ENCODE results near the gene NOTCH2.

- TF ChIP-seq MXD1 (CRISPR knock-in tag; IDR thresholded peaks at IDR 0.05; ENCODE audit: borderline replicate concordance, poor library complexity, severe bottlenecking) (no peak), CTCF (IDR thresholded peaks at IDR 0.05 in 2 of 3, conservative IDR thresholded peaks at IDR 0.05 in 1 of 3; ENCODE audit: insufficient read depth in 2 of 3, low read depth in 1 of 3, low read length in 3 of 3) (no peak), NR3C1 (CRISPR knock-in tag; IDR thresholded peaks at IDR 0.05) (no peak), ZNF212 (CRISPR knock-in tag; IDR thresholded peaks at IDR 0.05) (no peak), POLR2A (conservative IDR thresholded peaks at IDR 0.05) (no peak), ZBTB43 (CRISPR knock-in tag; IDR thresholded peaks at IDR 0.05) (no peak), ZNF133 (CRISPR knock-in tag; IDR thresholded peaks at IDR 0.05) (no peak), SREBF2 (CRISPR knock-in tag; IDR thresholded peaks at IDR 0.05) (no peak), EP300 (IDR thresholded peaks at IDR 0.05; ENCODE audit: low read length) (no peak), KHSRP (IDR thresholded peaks at IDR 0.05) (no peak), SIRT6 (IDR thresholded peaks at IDR 0.05; ENCODE audit: low read depth, low read length) (no peak), CBX1 (IDR thresholded peaks at IDR 0.05; ENCODE audit: low read depth) (no peak), TCF7L2 (IDR thresholded peaks at IDR 0.05; ENCODE audit: low read depth, low read length) (no peak), GTF2A2 (tag; IDR thresholded peaks at IDR 0.05) (no peak)
Measured at GRCh38 chr1:119909890-119910596, 159.4 kb downstream of the NOTCH2 start.

All from K562 (cell line).